Subcutaneous adipose tissue (tissue), 4 donors: ENCODE data around the gene HES1. TPM values are rescaled to one million over a fixed set of nuclear protein-coding genes. Genes with fewer than 3 reads are reported as not detected.

Source experiments
- total RNA-seq, 4 donors: library from RNA; depleted of rRNA; stranded (reverse); fragments of >200 nt; gene quantifications; one replicate each; pipeline ENCODE4 v1.1.0, GENCODE V29; 2016
- TF ChIP-seq, protein P1 (sequence below): fragments of 450-650 bp; IDR thresholded peaks from one replicate; pipeline ENCODE4 v1.5.1; 2016; ENCODE audit warnings: low read depth, mild to moderate bottlenecking, control low read depth, antibody characterized with exemption, moderate library complexity

Gene HES1
- total RNA-seq, 4 donors from 2014 or later = 12.1 to 29.3 (median 23.4) TPM

DNA sequence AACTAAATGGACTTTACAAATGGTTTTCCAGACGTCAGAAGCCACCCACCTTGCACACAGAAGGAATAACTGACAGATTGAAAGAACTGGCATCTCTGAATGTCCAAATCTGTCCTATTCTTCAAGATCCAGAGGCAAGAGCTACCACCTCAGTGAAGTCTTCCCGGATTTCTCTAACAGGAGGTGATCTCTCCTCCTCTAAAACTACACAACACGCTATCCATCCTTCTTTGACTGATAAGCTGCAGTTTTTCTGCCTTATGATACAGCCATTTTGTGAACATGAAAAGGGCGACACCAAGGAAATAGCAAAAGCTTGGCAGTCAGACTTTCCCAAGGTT is 37.1 kb upstream of the HES1 start:
- TF ChIP-seq, protein P1, sequence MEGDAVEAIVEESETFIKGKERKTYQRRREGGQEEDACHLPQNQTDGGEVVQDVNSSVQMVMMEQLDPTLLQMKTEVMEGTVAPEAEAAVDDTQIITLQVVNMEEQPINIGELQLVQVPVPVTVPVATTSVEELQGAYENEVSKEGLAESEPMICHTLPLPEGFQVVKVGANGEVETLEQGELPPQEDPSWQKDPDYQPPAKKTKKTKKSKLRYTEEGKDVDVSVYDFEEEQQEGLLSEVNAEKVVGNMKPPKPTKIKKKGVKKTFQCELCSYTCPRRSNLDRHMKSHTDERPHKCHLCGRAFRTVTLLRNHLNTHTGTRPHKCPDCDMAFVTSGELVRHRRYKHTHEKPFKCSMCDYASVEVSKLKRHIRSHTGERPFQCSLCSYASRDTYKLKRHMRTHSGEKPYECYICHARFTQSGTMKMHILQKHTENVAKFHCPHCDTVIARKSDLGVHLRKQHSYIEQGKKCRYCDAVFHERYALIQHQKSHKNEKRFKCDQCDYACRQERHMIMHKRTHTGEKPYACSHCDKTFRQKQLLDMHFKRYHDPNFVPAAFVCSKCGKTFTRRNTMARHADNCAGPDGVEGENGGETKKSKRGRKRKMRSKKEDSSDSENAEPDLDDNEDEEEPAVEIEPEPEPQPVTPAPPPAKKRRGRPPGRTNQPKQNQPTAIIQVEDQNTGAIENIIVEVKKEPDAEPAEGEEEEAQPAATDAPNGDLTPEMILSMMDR = no peak

DNA sequence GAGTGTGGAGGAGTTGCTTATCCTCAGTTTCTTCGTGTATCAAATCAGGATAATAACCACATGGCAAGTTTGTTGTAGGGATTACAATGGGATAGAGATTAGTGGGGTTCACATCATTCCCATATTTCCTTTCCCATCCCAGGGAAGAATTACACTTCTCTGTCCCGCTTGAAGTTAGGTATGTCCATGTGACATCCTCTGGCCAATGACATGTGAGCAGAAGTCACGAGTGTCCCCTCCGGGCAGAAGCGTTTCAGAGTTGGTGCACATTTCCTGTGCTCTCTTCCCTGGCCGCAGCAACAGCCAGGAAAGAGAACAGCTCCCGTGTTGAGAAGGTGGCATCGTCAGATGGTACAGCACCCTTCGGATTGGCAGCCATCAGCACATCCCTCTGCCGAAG is 36.7 kb upstream of the HES1 start:
- TF ChIP-seq, protein P1 = no peak

DNA sequence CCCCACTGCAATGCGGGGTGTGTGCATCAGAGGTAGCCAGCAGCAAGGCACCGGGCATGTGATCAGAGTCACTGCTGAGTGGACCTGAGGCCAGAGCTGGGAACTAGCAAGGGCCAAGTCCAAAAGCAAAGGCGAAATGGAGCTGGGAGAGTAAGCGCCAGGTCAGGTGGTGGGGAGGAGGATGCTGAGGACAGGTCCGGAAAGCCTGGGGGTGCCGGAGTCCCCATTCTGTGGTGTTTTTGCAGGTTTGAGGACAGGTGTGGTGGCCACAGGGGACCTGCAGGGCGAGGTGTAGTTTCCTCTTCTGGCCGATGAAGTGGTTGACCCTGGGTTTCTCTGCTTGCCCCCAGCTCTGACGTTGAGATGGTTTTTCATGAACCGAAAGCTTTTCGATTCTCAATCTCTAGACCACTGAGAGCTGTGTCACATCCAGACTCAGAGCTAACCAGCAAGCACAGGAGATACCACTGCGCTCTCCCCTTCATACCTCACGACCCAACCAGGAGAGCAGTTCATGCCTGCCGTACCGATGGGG is 35.0 kb upstream of the HES1 start:
- TF ChIP-seq, protein P1 = no peak

DNA sequence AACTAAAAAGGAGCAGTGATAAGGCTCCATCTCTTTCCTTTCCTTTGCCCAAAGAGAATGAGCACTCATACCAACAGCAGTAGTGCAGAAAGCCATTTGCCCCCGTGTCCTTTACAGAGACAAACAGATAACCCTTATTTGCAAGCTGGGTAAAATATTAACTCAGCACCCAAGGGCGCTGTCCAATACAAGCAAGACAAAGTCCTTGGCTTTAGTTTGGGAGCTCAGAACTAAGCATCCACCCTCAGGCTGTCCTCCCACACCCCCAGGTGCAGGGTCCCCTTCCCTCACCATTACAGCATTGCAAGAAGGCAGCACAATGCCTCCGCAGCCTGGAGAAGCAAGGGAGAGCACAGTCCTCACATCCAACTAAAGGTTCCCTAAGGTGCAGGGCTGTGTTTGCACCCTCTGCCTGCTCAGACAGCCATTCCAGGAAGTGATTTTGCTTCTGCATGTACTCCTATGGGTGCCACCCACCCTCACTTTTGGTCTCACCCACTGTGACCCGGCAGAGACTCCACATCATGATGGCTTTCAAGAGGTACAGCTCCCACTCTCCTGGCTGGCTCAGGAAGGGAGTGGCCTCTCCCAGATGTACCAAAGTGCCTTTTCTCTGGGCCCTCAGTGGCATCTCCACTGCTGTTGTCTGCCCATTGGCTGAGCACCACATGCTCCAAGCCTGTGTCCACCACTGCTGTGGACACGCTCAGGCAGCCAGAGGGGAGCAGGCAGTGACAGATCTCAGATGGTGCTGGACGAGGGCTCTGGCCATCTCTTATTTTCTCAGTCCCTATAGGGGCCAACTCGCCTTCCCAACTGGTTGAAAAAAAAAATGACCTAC is 34.1 kb upstream of the HES1 start:
- TF ChIP-seq, protein P1 = no peak

DNA sequence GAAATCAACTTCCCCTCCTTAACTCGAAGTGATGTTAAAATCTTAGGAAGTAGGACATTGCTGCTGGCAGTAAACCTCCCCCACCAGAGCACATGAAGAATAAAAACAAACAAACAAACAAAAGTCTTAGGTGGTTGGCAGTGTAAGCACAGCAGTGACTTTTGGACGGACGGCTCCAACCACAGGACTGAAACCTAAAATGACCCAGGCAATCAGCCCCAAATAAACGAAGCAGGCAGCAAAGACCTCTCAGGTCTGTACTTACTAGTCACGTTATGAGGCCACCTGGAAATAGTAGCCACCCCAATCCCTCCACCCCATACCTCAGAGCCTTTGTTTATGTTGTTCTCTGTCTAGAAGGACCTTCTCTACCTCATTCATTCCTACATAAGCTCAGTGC is 33.5 kb upstream of the HES1 start:
- TF ChIP-seq, protein P1 = no peak

DNA sequence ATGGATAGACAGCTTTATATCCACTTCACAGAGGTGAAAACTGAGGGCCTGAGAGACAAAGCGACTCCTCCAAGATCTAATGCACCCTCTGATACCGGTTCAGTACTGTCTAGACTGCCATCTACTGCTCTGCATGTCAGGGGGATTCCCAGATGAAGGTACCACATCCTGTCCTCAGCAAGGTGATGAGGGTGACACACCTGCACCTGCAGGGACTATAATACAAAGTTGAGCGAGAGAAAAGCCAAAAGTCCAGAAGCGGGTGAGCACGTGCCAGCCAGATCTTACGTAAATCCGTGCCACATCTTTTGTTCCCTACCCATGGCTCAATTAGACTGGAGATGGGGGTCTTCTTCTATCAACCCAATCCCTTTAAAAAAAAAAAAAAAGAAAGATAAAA is 32.4 kb upstream of the HES1 start:
- TF ChIP-seq, protein P1 = no peak

DNA sequence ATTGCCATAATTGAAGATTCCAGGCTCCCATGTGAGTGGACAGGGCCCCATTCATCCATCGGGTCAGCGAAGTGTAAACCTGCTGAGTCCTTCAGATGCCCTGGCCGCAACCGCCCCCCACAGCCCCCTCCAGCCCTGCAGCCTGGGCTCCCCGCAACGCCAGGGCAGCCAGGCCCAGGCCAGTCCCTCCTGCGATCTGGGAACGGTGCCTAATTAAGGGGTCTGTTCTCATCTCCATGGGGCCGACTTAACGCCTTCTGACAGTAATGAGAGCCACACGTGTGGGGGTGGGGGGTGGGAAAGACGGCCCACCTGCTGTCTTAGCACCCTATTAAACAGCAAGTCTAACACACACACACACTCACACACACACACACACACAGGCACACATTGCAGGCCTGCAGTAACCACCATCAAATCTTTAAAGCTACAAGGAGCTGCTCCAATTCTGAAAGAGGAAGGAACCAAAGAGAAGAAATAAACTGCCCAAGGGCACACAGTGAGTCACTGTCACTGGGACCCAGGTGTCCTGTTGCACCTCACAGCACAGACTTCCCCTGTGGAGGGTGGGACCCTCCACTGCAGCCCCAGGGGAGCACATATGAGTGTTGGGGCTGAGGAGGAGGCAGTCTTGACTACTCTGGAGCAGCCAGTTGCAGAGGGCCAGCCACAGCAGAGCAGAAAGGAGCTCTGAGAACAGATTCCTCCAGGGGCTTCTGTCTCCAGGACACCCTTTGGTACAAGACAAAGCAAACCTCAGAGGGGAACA is 31.8 kb upstream of the HES1 start:
- TF ChIP-seq, protein P1 = no peak
